WTC11 (cell line): ENCODE data around the gene COL18A1. TPM values are rescaled to one million over a fixed set of nuclear protein-coding genes. Genes with fewer than 3 reads are reported as not detected.

Experiments
- ATAC-seq: fragments of 200-7000 bp; cut with Tn5 transposase; 2 replicates; pipeline ENCODE4 v1.10.0; 2021; ENCODE audit warnings: mild to moderate bottlenecking, moderate library complexity
- CTCF ChIA-PET: fragments of 300-600 bp; sonication (Branson Sonifier 250); formaldehyde crosslinking; loops from one replicate; lab custom pipeline; 2021; ENCODE audit warnings: antibody characterized with exemption; lab: Charles Lee
- POLR2A ChIA-PET: fragments of 350-600 bp; sonication (Branson Sonifier 250); formaldehyde crosslinking; loops from one replicate; lab custom pipeline; 2021; ENCODE audit warnings: antibody characterized with exemption; lab: Charles Lee
- DNase-seq: peaks from one replicate; pipeline ENCODE4 v3.0.0; 2021; ENCODE audit warnings: low spot score
- H3K27ac Mint-ChIP-seq: 2 replicates; pipeline ENCODE4 v1.8.0; 2021; ENCODE audit warnings: mixed read lengths
- H3K27me3 Mint-ChIP-seq: 2 replicates; pipeline ENCODE4 v1.8.0; 2021; ENCODE audit warnings: low read depth, mild to moderate bottlenecking, moderate library complexity, mixed read lengths
- H3K36me3 Mint-ChIP-seq: 2 replicates; pipeline ENCODE4 v1.8.0; 2021; ENCODE audit warnings: mixed read lengths
- H3K4me1 Mint-ChIP-seq: 2 replicates; pipeline ENCODE4 v1.8.0; 2022; ENCODE audit warnings: mixed read lengths
- H3K4me3 Mint-ChIP-seq: 2 replicates; pipeline ENCODE4 v1.8.0; 2021; ENCODE audit warnings: mild to moderate bottlenecking, moderate library complexity, mixed read lengths
- H3K9me3 Mint-ChIP-seq: 2 replicates; pipeline ENCODE4 v1.8.0; 2021; ENCODE audit warnings: mixed read lengths
- FOXK1 ChIP-seq: sonication (generic); formaldehyde crosslinking; IDR thresholded peaks from 2 replicates; pipeline ENCODE4 v1.8.0; 2022; ENCODE audit warnings: mild to moderate bottlenecking, moderate library complexity, missing genetic modification reagents
- GRHL2 ChIP-seq: fragments of 250-450 bp; sonication (Bioruptor Pico); IDR thresholded peaks from 2 replicates; pipeline ENCODE4 v1.8.0; 2022; ENCODE audit warnings: mild to moderate bottlenecking, moderate library complexity; ENCODE audit not compliant: insufficient replicate concordance, severe bottlenecking
- GTF2I ChIP-seq: fragments of 250-450 bp; sonication (Bioruptor Pico); conservative IDR thresholded peaks from 2 replicates; pipeline ENCODE4 v1.4.0; 2021; ENCODE audit warnings: mild to moderate bottlenecking
- JAZF1 ChIP-seq: fragments of 250-450 bp; sonication (Bioruptor Pico); IDR thresholded peaks from 2 replicates; pipeline ENCODE4 v1.9.0; 2021; ENCODE audit warnings: moderate library complexity, mild to moderate bottlenecking, inconsistent platforms
- JUN ChIP-seq: sonication (generic); formaldehyde crosslinking; IDR thresholded peaks from 2 replicates; pipeline ENCODE4 v1.8.0; 2023; ENCODE audit warnings: mild to moderate bottlenecking, missing genetic modification reagents
- NFE2L1 ChIP-seq: sonication (generic); formaldehyde crosslinking; IDR thresholded peaks from 2 replicates; pipeline ENCODE4 v1.8.1; 2023; ENCODE audit warnings: missing genetic modification reagents
- NFYB ChIP-seq: sonication (generic); formaldehyde crosslinking; conservative IDR thresholded peaks from 2 replicates; pipeline ENCODE4 v1.8.0; 2022; ENCODE audit warnings: low read depth, missing genetic modification reagents
- NR2C2 ChIP-seq: sonication (generic); formaldehyde crosslinking; IDR thresholded peaks from 2 replicates; pipeline ENCODE4 v1.8.0; 2022; ENCODE audit warnings: mild to moderate bottlenecking, missing genetic modification reagents
- RORB ChIP-seq: fragments of 250-450 bp; sonication (Bioruptor Pico); IDR thresholded peaks from 2 replicates; pipeline ENCODE4 v1.9.0; 2021; ENCODE audit warnings: mild to moderate bottlenecking
- ZNF263 ChIP-seq: sonication (generic); formaldehyde crosslinking; IDR thresholded peaks from 2 replicates; pipeline ENCODE4 v1.8.1; 2022; ENCODE audit warnings: low read depth, mild to moderate bottlenecking, moderate library complexity, missing genetic modification reagents
- ZNF317 ChIP-seq: sonication (generic); formaldehyde crosslinking; IDR thresholded peaks from 2 replicates; pipeline ENCODE4 v1.8.1; 2023; ENCODE audit warnings: low read depth, mild to moderate bottlenecking, moderate library complexity, missing genetic modification reagents, borderline replicate concordance
- ZNF416 ChIP-seq: fragments of 250-450 bp; sonication (Bioruptor Pico); IDR thresholded peaks from 2 replicates; pipeline ENCODE4 v1.9.0; 2021; ENCODE audit warnings: mild to moderate bottlenecking, inconsistent platforms
- total RNA-seq: library from RNA; stranded (reverse); gene quantifications from 3 replicates; pipeline ENCODE4 v1.2.3, GENCODE V29; 2021
- TF ChIP-seq, protein P1 (sequence below): sonication (generic); formaldehyde crosslinking; conservative IDR thresholded peaks from 2 replicates; pipeline ENCODE4 v1.8.1; 2023; ENCODE audit warnings: mild to moderate bottlenecking, low read depth, missing genetic modification reagents, moderate library complexity
- TF ChIP-seq, protein P2 (sequence below): sonication (generic); formaldehyde crosslinking; IDR thresholded peaks from 2 replicates; pipeline ENCODE4 v1.8.1; 2023; ENCODE audit warnings: mild to moderate bottlenecking, missing genetic modification reagents
- TF ChIP-seq, protein P3 (sequence below): sonication (generic); formaldehyde crosslinking; IDR thresholded peaks from 2 replicates; pipeline ENCODE4 v1.8.0; 2023; ENCODE audit warnings: mild to moderate bottlenecking, missing genetic modification reagents
- TF ChIP-seq, protein P4 (sequence below): sonication (generic); formaldehyde crosslinking; IDR thresholded peaks from 2 replicates; pipeline ENCODE4 v1.8.1; 2023; ENCODE audit warnings: mild to moderate bottlenecking, moderate library complexity, missing genetic modification reagents
- TF ChIP-seq, protein P5 (sequence below): fragments of 250-450 bp; sonication (Bioruptor Pico); IDR thresholded peaks from 2 replicates; pipeline ENCODE4 v1.9.0; 2021; ENCODE audit warnings: mild to moderate bottlenecking

Gene COL18A1
- total RNA-seq, 1 experiment from 2014 or later: 231 TPM

DNA sequence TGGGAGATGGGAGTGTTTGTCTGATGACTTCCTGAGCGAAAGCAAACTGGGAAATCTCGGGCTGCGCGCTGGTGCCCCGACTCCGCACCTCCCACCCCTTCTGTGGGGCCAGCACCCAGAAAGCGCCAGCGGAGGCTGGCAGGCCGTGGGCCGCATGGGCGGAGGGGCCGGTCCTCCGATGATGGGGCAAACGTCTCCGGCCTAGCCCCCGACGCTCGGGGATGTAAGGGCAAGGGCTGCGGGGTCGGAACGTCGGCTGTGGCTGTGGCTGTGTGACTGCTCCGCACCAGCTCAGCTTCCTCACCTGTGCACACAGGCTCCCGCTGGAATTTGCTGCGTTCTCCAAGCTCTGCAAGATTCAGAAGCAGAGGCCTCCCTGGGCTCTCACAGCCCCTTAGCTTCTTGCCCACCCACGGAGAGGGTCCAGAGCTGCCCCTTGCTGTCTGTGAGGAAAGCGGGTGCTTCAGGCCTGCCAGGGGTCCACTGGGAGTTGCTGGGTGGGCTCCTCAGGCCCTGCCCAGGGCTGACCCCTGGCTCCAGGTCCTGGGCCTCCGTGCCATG lies 35.0 kb downstream of the COL18A1 start (continued):
- no peak for TF ChIP-seq JUN
- TF ChIP-seq FOXK1 (CRISPR knock-in tag): no peak
- TF ChIP-seq, protein P1, sequence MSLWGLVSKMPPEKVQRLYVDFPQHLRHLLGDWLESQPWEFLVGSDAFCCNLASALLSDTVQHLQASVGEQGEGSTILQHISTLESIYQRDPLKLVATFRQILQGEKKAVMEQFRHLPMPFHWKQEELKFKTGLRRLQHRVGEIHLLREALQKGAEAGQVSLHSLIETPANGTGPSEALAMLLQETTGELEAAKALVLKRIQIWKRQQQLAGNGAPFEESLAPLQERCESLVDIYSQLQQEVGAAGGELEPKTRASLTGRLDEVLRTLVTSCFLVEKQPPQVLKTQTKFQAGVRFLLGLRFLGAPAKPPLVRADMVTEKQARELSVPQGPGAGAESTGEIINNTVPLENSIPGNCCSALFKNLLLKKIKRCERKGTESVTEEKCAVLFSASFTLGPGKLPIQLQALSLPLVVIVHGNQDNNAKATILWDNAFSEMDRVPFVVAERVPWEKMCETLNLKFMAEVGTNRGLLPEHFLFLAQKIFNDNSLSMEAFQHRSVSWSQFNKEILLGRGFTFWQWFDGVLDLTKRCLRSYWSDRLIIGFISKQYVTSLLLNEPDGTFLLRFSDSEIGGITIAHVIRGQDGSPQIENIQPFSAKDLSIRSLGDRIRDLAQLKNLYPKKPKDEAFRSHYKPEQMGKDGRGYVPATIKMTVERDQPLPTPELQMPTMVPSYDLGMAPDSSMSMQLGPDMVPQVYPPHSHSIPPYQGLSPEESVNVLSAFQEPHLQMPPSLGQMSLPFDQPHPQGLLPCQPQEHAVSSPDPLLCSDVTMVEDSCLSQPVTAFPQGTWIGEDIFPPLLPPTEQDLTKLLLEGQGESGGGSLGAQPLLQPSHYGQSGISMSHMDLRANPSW: no peak
- TF ChIP-seq ZNF317 (CRISPR knock-in tag): no peak
- TF ChIP-seq, protein P2, sequence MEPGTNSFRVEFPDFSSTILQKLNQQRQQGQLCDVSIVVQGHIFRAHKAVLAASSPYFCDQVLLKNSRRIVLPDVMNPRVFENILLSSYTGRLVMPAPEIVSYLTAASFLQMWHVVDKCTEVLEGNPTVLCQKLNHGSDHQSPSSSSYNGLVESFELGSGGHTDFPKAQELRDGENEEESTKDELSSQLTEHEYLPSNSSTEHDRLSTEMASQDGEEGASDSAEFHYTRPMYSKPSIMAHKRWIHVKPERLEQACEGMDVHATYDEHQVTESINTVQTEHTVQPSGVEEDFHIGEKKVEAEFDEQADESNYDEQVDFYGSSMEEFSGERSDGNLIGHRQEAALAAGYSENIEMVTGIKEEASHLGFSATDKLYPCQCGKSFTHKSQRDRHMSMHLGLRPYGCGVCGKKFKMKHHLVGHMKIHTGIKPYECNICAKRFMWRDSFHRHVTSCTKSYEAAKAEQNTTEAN (CRISPR knock-in tag): no peak

DNA sequence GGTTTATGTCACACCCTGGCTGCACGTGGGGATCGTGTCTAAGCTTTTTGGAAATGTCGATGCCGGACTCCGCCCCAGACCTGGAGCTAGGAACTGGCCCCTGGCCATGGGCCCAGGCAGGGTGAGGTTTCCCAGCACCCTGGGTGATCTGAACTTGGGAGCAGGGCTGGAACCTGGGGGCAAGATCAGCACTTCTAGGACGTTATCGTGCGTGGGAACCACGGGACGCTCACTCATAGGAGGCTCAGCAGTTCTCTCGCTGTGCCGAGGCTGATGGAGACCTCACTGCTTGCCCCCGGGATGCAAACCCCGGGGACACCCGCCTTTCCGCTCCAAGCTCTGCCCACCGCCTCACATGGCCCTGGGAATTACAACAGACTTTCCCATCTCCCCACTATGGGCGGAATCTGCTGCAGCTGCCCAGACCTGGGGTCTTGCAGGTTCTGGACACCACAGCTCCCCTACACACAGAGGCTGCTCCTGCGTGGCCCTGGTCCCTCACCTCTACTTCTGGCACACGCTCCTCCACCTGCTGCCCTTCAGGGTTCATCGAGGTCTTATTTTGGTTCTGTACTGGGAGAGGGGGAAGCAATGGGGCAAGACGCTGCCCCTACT lies 35.9 kb downstream of the COL18A1 start:
- no peak overlapping the region for H3K27ac Mint-ChIP-seq
- peaks cover 5% of the 10 kb centered on the region; the same call in 1 of the 2 replicates for H3K9me3 Mint-ChIP-seq
- CTCF ChIA-PET: interaction anchor here (1.2 to 1.9 kb wide), 6 partner anchors 11 to 153 kb away, joined by 6 to 13 read pairs (median 9); partner anchors contain the start of gene POFUT2
- ATAC-seq: no peak
- DNase-seq: no peak
- no peaks in the 10 kb centered on the region for H3K27me3 Mint-ChIP-seq
- POLR2A ChIA-PET: no interaction called here
- no peak for TF ChIP-seq GTF2I (CRISPR knock-in tag)
- no peak for TF ChIP-seq JAZF1 (CRISPR knock-in tag)
- TF ChIP-seq GRHL2 (CRISPR knock-in tag): no peak
- no peak for TF ChIP-seq NFYB (CRISPR knock-in tag)
- TF ChIP-seq FOXK1 (CRISPR knock-in tag): no peak
- no peak for TF ChIP-seq ZNF416
- TF ChIP-seq, protein P3, sequence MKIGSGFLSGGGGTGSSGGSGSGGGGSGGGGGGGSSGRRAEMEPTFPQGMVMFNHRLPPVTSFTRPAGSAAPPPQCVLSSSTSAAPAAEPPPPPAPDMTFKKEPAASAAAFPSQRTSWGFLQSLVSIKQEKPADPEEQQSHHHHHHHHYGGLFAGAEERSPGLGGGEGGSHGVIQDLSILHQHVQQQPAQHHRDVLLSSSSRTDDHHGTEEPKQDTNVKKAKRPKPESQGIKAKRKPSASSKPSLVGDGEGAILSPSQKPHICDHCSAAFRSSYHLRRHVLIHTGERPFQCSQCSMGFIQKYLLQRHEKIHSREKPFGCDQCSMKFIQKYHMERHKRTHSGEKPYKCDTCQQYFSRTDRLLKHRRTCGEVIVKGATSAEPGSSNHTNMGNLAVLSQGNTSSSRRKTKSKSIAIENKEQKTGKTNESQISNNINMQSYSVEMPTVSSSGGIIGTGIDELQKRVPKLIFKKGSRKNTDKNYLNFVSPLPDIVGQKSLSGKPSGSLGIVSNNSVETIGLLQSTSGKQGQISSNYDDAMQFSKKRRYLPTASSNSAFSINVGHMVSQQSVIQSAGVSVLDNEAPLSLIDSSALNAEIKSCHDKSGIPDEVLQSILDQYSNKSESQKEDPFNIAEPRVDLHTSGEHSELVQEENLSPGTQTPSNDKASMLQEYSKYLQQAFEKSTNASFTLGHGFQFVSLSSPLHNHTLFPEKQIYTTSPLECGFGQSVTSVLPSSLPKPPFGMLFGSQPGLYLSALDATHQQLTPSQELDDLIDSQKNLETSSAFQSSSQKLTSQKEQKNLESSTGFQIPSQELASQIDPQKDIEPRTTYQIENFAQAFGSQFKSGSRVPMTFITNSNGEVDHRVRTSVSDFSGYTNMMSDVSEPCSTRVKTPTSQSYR (CRISPR knock-in tag): no peak
- TF ChIP-seq, protein P4, sequence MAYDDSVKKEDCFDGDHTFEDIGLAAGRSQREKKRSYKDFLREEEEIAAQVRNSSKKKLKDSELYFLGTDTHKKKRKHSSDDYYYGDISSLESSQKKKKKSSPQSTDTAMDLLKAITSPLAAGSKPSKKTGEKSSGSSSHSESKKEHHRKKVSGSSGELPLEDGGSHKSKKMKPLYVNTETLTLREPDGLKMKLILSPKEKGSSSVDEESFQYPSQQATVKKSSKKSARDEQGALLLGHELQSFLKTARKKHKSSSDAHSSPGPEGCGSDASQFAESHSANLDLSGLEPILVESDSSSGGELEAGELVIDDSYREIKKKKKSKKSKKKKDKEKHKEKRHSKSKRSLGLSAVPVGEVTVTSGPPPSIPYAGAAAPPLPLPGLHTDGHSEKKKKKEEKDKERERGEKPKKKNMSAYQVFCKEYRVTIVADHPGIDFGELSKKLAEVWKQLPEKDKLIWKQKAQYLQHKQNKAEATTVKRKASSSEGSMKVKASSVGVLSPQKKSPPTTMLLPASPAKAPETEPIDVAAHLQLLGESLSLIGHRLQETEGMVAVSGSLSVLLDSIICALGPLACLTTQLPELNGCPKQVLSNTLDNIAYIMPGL (CRISPR knock-in tag): no peak
- no peak for TF ChIP-seq ZNF317 (CRISPR knock-in tag)
- TF ChIP-seq ZNF263 (CRISPR knock-in tag): no peak
- TF ChIP-seq NFE2L1 (CRISPR knock-in tag): no peak
- TF ChIP-seq RORB: no peak
- TF ChIP-seq, protein P5, sequence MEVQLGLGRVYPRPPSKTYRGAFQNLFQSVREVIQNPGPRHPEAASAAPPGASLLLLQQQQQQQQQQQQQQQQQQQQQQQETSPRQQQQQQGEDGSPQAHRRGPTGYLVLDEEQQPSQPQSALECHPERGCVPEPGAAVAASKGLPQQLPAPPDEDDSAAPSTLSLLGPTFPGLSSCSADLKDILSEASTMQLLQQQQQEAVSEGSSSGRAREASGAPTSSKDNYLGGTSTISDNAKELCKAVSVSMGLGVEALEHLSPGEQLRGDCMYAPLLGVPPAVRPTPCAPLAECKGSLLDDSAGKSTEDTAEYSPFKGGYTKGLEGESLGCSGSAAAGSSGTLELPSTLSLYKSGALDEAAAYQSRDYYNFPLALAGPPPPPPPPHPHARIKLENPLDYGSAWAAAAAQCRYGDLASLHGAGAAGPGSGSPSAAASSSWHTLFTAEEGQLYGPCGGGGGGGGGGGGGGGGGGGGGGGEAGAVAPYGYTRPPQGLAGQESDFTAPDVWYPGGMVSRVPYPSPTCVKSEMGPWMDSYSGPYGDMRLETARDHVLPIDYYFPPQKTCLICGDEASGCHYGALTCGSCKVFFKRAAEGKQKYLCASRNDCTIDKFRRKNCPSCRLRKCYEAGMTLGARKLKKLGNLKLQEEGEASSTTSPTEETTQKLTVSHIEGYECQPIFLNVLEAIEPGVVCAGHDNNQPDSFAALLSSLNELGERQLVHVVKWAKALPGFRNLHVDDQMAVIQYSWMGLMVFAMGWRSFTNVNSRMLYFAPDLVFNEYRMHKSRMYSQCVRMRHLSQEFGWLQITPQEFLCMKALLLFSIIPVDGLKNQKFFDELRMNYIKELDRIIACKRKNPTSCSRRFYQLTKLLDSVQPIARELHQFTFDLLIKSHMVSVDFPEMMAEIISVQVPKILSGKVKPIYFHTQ (CRISPR knock-in tag): no peak
- no peak for TF ChIP-seq NR2C2 (CRISPR knock-in tag)
- peaks cover 14% of the 10 kb centered on the region for H3K36me3 Mint-ChIP-seq
- peaks cover 9% of the 10 kb centered on the region for H3K4me1 Mint-ChIP-seq
- no peak overlapping the region for H3K4me3 Mint-ChIP-seq
